GM10248 (cell line): ENCODE measurements around the gene CERS6.

ENCODE experiments used
- CTCF ChIA-PET: fragments of 300-600 bp; sonication (Branson Sonifier 250); formaldehyde crosslinking; extraction: SDS; loops from one replicate; lab custom pipeline; 2021; ENCODE audit warnings: antibody characterized with exemption; lab: Yijun Ruan, JAX
- POLR2A ChIA-PET: fragments of 350-650 bp; sonication (Branson Sonifier 250); formaldehyde crosslinking; extraction: SDS; loops from one replicate; lab custom pipeline; 2020; ENCODE audit warnings: antibody characterized with exemption; lab: Yijun Ruan, JAX
- DNase-seq: peaks from one replicate; pipeline ENCODE4 v3.0.0; 2012; ENCODE audit errors: extremely low spot score
- CTCF ChIP-seq: IDR thresholded peaks from 2 replicates; pipeline ENCODE4 v1.5.1; 2012; ENCODE audit warnings: mild to moderate bottlenecking, low read depth; ENCODE audit errors: extremely low read depth, missing control alignments, control extremely low read depth

CERS6 gene

DNA sequence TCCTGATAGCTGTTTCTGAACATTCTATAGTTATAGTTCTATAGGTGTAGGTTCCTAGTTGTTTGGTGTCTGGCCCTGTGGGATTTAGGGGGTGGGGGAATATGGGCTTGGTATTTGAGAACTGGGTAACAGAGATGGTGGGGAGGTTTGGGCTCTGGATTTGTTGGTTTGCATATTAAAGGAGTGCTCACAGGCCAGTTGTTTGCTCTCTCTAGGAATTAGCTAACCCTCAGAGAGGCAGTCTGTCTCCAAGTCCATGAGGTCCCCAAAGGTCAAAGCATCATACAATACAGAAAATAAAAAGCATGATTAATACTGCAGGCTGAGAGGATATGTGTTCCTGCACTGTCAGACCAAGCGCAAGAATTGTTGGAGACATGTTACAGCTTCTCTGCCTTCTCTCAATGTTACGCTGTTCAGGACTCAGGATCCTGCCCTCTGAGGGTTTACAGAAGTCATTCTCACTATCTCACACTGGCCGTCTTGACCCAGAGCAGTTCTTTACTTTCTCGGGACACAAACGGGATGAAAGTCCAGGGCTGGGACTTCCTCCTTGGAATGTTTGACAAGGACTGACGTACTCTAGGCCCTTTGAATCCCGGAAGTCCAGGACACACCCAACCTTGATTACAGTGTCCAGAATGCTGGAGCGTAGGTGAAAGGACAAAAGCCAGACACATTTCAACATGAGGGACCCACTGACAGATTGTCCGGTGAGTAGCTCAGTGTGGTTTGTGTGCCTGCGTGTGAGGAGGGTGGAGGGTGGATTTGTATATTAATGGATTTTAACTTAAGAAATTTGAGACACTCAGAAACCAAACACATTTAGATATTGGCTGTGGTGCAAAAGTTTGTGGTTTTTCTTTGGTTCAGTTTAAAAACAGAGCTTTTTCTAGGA lies 346.1 kb downstream of the CERS6 start, which contains the start of gene NOSTRIN:
Gene NOSTRIN, plus strand, starts transcription at position 677 of the 898 bp plus-strand sequence. Its CDS starts 10 bp downstream, at position 687.
- CTCF ChIA-PET: no interaction called here
- TF ChIP-seq CTCF: no peak
- no peak for DNase-seq
- POLR2A ChIA-PET: no interaction called here

DNA sequence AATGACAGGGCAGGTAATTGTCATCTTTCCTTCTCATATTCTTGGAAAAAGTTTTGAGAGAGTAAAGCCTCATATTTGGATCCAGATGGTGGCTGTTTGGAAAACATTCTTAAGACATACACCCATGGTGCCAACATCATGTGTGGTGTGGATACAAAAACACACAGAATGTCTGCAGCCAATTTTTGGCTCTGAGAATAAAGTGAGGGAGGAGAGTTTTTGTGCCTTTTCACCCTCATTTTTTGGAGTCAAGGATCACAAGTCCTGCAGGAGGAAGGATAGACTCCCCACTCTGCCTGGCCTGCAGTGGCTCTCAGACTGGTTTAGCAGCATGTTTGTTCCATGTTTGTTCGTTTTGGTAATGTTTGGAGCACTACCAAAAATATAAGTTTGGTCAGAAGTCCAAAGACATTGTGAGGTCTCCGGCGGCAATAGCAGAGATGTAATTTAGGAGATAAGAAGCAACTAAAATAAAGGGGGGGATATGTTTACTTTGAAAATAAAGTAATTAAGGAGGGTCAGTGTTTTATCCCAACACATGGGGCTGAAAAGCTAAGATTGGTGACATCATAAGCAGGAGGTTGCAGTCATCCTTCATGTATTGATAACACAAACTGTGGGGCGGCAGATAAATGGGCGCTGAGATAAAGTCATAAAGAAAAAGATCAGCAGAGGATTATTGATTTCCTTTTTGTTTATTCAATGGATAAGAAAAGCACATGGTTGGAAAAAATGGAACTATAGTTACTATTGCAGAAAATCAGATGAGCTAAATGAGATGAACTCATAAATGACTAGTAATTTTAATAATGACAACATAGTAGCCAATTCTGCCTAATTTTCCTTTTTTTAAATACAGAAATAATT lies 347.0 kb downstream of the CERS6 start:
- POLR2A ChIA-PET: no interaction called here
- no peak for DNase-seq
- CTCF ChIA-PET: interaction anchor here (1.4 kb wide), 1 partner anchor 16 kb away, joined by 3 read pairs; no protein-coding TSS in a partner anchor

GRCh38 chr2:168804214-168804613 lies 348.1 kb downstream of the CERS6 start:
- ChIA-PET POLR2A (no interaction called here), CTCF (interaction anchor here (1.4 kb wide), 1 partner anchor 15 kb away, joined by 3 read pairs; no protein-coding TSS in a partner anchor)

More for the DNA sequence above, 347.0 kb downstream of the CERS6 start:
- TF ChIP-seq CTCF: no peak

GRCh38 chr2:168805615-168806014 lies 349.5 kb downstream of the CERS6 start:
- ChIA-PET POLR2A (no interaction called here), CTCF (no interaction called here)
- TF ChIP-seq CTCF: no peak
- no peak for DNase-seq

More at GRCh38 chr2:168804214-168804613, 348.1 kb downstream of the CERS6 start:
- DNase-seq: no peak
- no peak for TF ChIP-seq CTCF

- ChIA-PET POLR2A (no interaction called here), CTCF (no interaction called here)
- DNase-seq: no peak
- TF ChIP-seq CTCF: no peak
These were observed 353.5 kb downstream of the CERS6 start for GRCh38 chr2:168809537-168809936.

DNA sequence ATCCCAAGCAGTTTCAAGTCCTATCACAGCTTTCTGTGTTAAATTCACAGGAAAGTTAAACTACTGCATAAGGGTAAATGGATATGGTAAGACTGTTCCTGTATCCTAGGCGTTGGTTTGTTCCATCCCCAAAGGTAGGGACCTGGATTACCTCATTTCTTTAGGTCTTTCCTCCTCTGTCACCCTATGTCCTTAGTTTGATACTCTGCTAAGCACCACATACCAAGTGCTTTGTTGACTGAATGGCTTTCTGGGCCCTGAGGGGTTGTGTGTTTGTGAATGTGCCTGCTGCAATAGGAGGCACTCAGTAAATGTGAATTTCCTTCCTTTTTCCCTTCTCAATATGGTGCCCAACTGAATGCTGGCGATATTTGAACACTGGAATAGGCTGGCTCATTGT lies 354.2 kb downstream of the CERS6 start:
- no peak for DNase-seq
- POLR2A ChIA-PET: no interaction called here
- no peak for TF ChIP-seq CTCF
- CTCF ChIA-PET: no interaction called here
